Astrocyte (in vitro differentiated cells and primary cell): ENCODE data around the gene APC2. TPM values are rescaled to one million over a fixed set of nuclear protein-coding genes. Genes with fewer than 3 reads are reported as not detected.

Source experiments
- DNase-seq: peaks from one replicate; pipeline ENCODE4 v3.0.0-alpha.2; 2010; ENCODE audit warnings: low read depth
- FAIRE-seq: peaks from 2 replicates; lab custom pipeline; 2011; peaks lifted over from hg19 to GRCh38; lab: Jason Lieb, UNC
- H2AFZ ChIP-seq: 2 replicates; pipeline ENCODE4 v1.6.0; 2012; ENCODE audit warnings: low read depth, low read length, inconsistent platforms
- H3K27ac ChIP-seq: 2 replicates; pipeline ENCODE4 v1.5.1; 2011; ENCODE audit warnings: low read depth, low read length, inconsistent platforms
- H3K27me3 ChIP-seq: 2 replicates; pipeline ENCODE4 v1.6.0; 2011; ENCODE audit warnings: low read length, inconsistent platforms; ENCODE audit not compliant: insufficient read depth
- H3K36me3 ChIP-seq: 2 replicates; pipeline ENCODE4 v1.5.1; 2011; ENCODE audit warnings: low read length, inconsistent platforms; ENCODE audit not compliant: insufficient read depth
- H3K4me1 ChIP-seq: 2 replicates; pipeline ENCODE4 v1.5.1; 2011; ENCODE audit warnings: low read length, inconsistent platforms; ENCODE audit not compliant: insufficient read depth
- H3K4me2 ChIP-seq: 2 replicates; pipeline ENCODE4 v1.6.0; 2012; ENCODE audit warnings: low read length, inconsistent platforms
- H3K4me3 ChIP-seq: 2 replicates; pipeline ENCODE4 v1.5.1; 2011; ENCODE audit warnings: low read depth, mild to moderate bottlenecking, low read length, inconsistent platforms; ENCODE audit not compliant: insufficient read depth
- H3K79me2 ChIP-seq: 2 replicates; pipeline ENCODE4 v1.6.0; 2012; ENCODE audit warnings: mild to moderate bottlenecking, low read length, inconsistent platforms; ENCODE audit not compliant: insufficient read depth
- H3K9ac ChIP-seq: 2 replicates; pipeline ENCODE4 v1.6.0; 2012; ENCODE audit warnings: mild to moderate bottlenecking, low read length, inconsistent platforms
- H3K9me3 ChIP-seq: 2 replicates; pipeline ENCODE4 v1.5.1; 2012; ENCODE audit warnings: low read depth, mild to moderate bottlenecking, low read length, inconsistent platforms; ENCODE audit not compliant: insufficient read depth
- H4K20me1 ChIP-seq: 2 replicates; pipeline ENCODE4 v1.6.0; 2012; ENCODE audit warnings: low read length, inconsistent platforms; ENCODE audit not compliant: insufficient read depth
- H3K27ac Mint-ChIP-seq: one replicate; pipeline ENCODE4 v1.8.0; 2021; ENCODE audit warnings: mild to moderate bottlenecking, mixed read lengths; ENCODE audit not compliant: unreplicated experiment
- H3K27me3 Mint-ChIP-seq: one replicate; pipeline ENCODE4 v1.8.0; 2021; ENCODE audit warnings: low read depth, mixed read lengths; ENCODE audit not compliant: unreplicated experiment
- H3K36me3 Mint-ChIP-seq: one replicate; pipeline ENCODE4 v1.8.0; 2021; ENCODE audit warnings: low read depth, mixed read lengths; ENCODE audit not compliant: unreplicated experiment
- H3K4me1 Mint-ChIP-seq: one replicate; pipeline ENCODE4 v1.8.0; 2021; ENCODE audit warnings: low read depth, mixed read lengths; ENCODE audit not compliant: unreplicated experiment
- H3K4me3 Mint-ChIP-seq: one replicate; pipeline ENCODE4 v1.8.0; 2021; ENCODE audit warnings: mild to moderate bottlenecking, moderate library complexity, mixed read lengths; ENCODE audit not compliant: unreplicated experiment
- H3K9me3 Mint-ChIP-seq: one replicate; pipeline ENCODE4 v1.8.0; 2021; ENCODE audit warnings: mild to moderate bottlenecking, mixed read lengths; ENCODE audit not compliant: unreplicated experiment
- EZH2 ChIP-seq: IDR thresholded peaks from 2 replicates; pipeline ENCODE4 v1.6.1; 2012; ENCODE audit warnings: mild to moderate bottlenecking, low read length, inconsistent platforms; ENCODE audit not compliant: insufficient read depth
- total RNA-seq: library from RNA; stranded (reverse); gene quantifications from 2 replicates; pipeline ENCODE4 v1.2.1, GENCODE V29; 2021
- TF ChIP-seq, protein P1 (sequence below): IDR thresholded peaks from 2 replicates; pipeline ENCODE4 v1.5.1; 2011; ENCODE audit warnings: low read depth, mild to moderate bottlenecking, inconsistent platforms, low read length, moderate library complexity; ENCODE audit not compliant: insufficient read depth

APC2 gene
- total RNA-seq, 1 donor from 2014 or later: 7.1 TPM

DNA sequence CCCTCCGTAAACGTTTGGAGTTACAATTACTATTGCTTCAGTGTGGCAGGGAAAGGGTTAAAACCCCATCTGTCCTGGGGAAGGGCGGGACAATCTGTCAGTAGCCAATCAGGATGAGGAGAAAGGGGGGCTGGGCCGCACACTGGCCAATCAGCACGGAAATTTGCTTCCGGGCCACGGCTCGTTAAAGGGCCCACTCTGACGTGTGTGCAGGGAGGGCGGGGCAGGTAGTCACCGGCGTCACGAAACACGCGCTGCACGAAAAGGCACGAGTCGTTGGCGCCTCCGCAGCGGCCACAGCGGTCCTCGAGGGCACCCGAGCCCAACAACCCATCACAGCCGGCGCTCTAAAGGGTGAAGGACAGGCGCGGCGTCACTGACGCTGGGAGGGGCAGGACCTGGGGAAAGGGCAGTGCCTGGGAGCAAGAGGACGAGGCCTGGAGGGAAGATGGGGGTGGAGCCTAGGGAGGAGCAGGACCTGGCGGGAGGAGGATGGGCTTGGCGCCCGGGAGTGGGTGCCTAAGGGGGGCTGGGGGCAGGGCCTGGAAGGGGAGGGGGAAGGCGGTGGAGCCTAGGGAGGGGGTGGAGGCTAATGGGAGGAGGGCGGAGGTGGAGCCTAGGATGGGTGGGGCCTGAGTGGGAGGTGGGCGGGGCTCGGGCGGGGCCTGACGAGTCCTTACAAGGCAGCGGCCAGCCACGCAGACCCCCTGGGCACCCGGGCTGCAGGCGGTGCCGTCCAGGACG, 58.0 kb downstream of the APC2 start:
- H3K9me3 Mint-ChIP-seq: peaks cover 8% of the 10 kb centered on the region
- no peaks in the 10 kb centered on the region for H4K20me1 ChIP-seq
- peaks cover 2% of the 10 kb centered on the region for H3K27me3 Mint-ChIP-seq
- H3K36me3 Mint-ChIP-seq: peaks cover 7% of the 10 kb centered on the region
- H3K9ac ChIP-seq: peak overlapping the region; percentile 64
- peaks cover 15% of the 10 kb centered on the region for H3K27me3 ChIP-seq
- peaks cover 4% of the 10 kb centered on the region for H3K4me1 ChIP-seq
- peak overlapping the region; percentile 86 for H3K4me2 ChIP-seq
- no peaks in the 10 kb centered on the region for H3K36me3 ChIP-seq
- peak; percentile 37 for FAIRE-seq
- peak overlapping the region; percentile 43 for H3K4me3 ChIP-seq
- no peak for TF ChIP-seq EZH2
- H3K9me3 ChIP-seq: peaks cover 5% of the 10 kb centered on the region
- H3K4me1 Mint-ChIP-seq: no peaks in the 10 kb centered on the region
- peak overlapping the region; percentile 95 for H2AFZ ChIP-seq
- H3K4me3 Mint-ChIP-seq: peak overlapping the region; percentile 84
- peak; percentile 87 for DNase-seq
- no peaks in the 10 kb centered on the region for H3K79me2 ChIP-seq
- H3K27ac Mint-ChIP-seq: peak overlapping the region; percentile 88
- peak overlapping the region; percentile 77 for H3K27ac ChIP-seq

DNA sequence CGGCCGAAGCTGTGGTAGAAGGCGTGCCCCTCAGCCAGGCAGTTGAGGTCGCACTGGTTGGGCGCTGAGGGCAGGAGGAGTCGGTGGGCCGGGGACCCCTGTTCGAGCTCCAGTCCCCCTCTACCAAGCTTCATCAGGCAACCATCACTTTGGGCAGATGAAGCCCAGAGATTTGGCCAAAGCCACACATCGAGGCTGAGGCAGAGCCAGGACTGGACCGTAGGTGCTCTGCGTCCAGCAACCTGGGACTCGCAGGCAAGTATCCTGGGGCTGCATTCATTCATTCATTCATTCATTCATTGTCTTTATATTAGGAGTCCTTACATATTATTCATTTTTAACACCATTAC, 58.6 kb downstream of the APC2 start:
- peak overlapping the region; percentile 50 for H2AFZ ChIP-seq
- Mint-ChIP-seq H3K4me3 (no peak overlapping the region), H3K4me1 (no peaks in the 10 kb centered on the region), H3K27me3 (peaks cover 2% of the 10 kb centered on the region), H3K27ac (no peak overlapping the region), H3K9me3 (peaks cover 8% of the 10 kb centered on the region), H3K36me3 (peaks cover 7% of the 10 kb centered on the region)
- peaks cover 5% of the 10 kb centered on the region for H3K9me3 ChIP-seq
- no peak overlapping the region for H3K9ac ChIP-seq
- no peaks in the 10 kb centered on the region for H3K79me2 ChIP-seq
- H3K4me1 ChIP-seq: peaks cover 4% of the 10 kb centered on the region
- DNase-seq (no peak), FAIRE-seq (no peak)
- H3K27me3 ChIP-seq: peaks cover 9% of the 10 kb centered on the region
- no peaks in the 10 kb centered on the region for H3K36me3 ChIP-seq
- H3K4me2 ChIP-seq: peak overlapping the region; percentile 70
- TF ChIP-seq, protein P1, sequence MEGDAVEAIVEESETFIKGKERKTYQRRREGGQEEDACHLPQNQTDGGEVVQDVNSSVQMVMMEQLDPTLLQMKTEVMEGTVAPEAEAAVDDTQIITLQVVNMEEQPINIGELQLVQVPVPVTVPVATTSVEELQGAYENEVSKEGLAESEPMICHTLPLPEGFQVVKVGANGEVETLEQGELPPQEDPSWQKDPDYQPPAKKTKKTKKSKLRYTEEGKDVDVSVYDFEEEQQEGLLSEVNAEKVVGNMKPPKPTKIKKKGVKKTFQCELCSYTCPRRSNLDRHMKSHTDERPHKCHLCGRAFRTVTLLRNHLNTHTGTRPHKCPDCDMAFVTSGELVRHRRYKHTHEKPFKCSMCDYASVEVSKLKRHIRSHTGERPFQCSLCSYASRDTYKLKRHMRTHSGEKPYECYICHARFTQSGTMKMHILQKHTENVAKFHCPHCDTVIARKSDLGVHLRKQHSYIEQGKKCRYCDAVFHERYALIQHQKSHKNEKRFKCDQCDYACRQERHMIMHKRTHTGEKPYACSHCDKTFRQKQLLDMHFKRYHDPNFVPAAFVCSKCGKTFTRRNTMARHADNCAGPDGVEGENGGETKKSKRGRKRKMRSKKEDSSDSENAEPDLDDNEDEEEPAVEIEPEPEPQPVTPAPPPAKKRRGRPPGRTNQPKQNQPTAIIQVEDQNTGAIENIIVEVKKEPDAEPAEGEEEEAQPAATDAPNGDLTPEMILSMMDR: no peak
- TF ChIP-seq EZH2: no peak
- H3K4me3 ChIP-seq: no peak overlapping the region
- no peaks in the 10 kb centered on the region for H4K20me1 ChIP-seq
- H3K27ac ChIP-seq: no peak overlapping the region

DNA sequence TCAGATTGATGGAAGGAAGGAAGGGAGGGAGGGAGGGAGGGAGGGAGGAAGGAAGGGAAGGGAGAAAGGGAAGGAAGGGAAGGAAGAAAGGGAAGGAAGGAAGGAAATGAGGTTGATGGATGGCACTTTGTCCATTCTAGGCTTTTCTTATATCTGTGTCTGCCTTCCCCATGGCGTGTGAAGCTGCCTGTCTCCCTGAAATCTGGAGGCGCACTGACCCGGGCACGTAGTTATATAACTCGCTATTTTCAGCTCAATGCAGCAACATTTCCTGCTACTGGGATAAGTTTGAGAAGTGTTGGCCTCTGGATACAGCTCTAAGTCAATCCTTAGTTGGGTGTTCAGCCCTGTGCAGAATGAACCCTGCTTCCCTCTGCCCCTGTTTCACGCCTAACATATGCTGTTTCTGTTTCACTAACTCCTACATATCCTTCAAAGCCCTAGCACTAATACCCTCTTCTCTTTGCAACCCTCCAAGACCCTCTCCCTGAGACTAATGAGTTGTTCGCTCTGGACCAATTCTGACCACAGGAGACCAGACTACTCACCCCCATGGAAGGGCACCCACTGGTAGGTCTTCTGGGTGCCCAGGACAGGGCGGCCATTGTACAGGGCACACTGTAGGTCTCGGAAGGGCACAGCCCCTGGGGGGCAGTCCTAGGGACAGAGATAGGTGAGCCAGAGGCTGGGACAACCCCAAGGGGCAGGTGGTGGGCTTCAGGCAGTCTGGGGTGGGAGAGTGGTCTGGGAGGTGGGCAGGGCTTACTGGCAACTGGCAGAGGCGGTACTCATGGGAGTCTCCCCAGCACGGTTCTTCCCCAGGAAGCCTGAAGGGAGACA, 59.9 kb downstream of the APC2 start:
- TF ChIP-seq, protein P1: no peak
- TF ChIP-seq EZH2: peak; percentile 3
- Histone ChIP-seq H4K20me1 (no peaks in the 10 kb centered on the region), H3K4me1 (peaks cover 4% of the 10 kb centered on the region), H2AFZ (no peak overlapping the region), H3K9me3 (peaks cover 5% of the 10 kb centered on the region), H3K4me3 (no peak overlapping the region), H3K27ac (no peak overlapping the region), H3K4me2 (no peak overlapping the region), H3K79me2 (no peaks in the 10 kb centered on the region), H3K9ac (no peak overlapping the region), H3K36me3 (no peaks in the 10 kb centered on the region), H3K27me3 (no peaks in the 10 kb centered on the region)
- DNase-seq (no peak), FAIRE-seq (no peak)
- no peaks in the 10 kb centered on the region for H3K4me1 Mint-ChIP-seq
- peaks cover 8% of the 10 kb centered on the region for H3K9me3 Mint-ChIP-seq
- H3K27ac Mint-ChIP-seq: peak overlapping the region; percentile 55
- H3K27me3 Mint-ChIP-seq: no peaks in the 10 kb centered on the region
- peaks cover 7% of the 10 kb centered on the region for H3K36me3 Mint-ChIP-seq
- no peak overlapping the region for H3K4me3 Mint-ChIP-seq
